Measurements from ENCODE around the gene ADAMTS2.

The ADAMTS2 gene

GRCh38 chr5:179199246-179199645 lies 146.0 kb downstream of the ADAMTS2 start:
- DNase-seq (ENCODE audit: low read depth in 1 of 2, low spot score in 1 of 2): no peak

- DNase-seq (ENCODE audit: low read depth in 1 of 2, low spot score in 1 of 2): no peak
Observed at GRCh38 chr5:179198825-179199224, 146.4 kb downstream of the ADAMTS2 start.

- DNase-seq (ENCODE audit: low read depth in 1 of 2, low spot score in 1 of 2): no peak
Observed at GRCh38 chr5:179196405-179197079, 148.7 kb downstream of the ADAMTS2 start.

- DNase-seq (ENCODE audit: low read depth in 1 of 2, low spot score in 1 of 2): no peak
Observed at GRCh38 chr5:179195561-179196404, 149.5 kb downstream of the ADAMTS2 start.

GRCh38 chr5:179194941-179195381 lies 150.3 kb downstream of the ADAMTS2 start:
- DNase-seq (ENCODE audit: low read depth in 1 of 2, low spot score in 1 of 2): no peak

GRCh38 chr5:179194201-179194910 lies 150.9 kb downstream of the ADAMTS2 start:
- DNase-seq (ENCODE audit: low read depth in 1 of 2, low spot score in 1 of 2): no peak

- no peak for DNase-seq (ENCODE audit: low read depth in 1 of 2, low spot score in 1 of 2)
Observed at GRCh38 chr5:179193746-179194145, 151.5 kb downstream of the ADAMTS2 start.

- DNase-seq (ENCODE audit: low read depth in 1 of 2, low spot score in 1 of 2): no peak
Observed at GRCh38 chr5:179192891-179193470, 152.3 kb downstream of the ADAMTS2 start.

- no peak for DNase-seq (ENCODE audit: low read depth in 1 of 2, low spot score in 1 of 2)
Observed at GRCh38 chr5:179192185-179192890, 152.9 kb downstream of the ADAMTS2 start.

GRCh38 chr5:179191506-179192184 lies 153.6 kb downstream of the ADAMTS2 start:
- no peak for DNase-seq (ENCODE audit: low read depth in 1 of 2, low spot score in 1 of 2)

GRCh38 chr5:179190851-179191505 lies 154.3 kb downstream of the ADAMTS2 start:
- no peak for DNase-seq (ENCODE audit: low read depth in 1 of 2, low spot score in 1 of 2)

GRCh38 chr5:179188636-179189035 lies 156.6 kb downstream of the ADAMTS2 start:
- DNase-seq (ENCODE audit: low read depth in 1 of 2, low spot score in 1 of 2): no peak

GRCh38 chr5:179187681-179188575 lies 157.3 kb downstream of the ADAMTS2 start:
- DNase-seq (ENCODE audit: low read depth in 1 of 2, low spot score in 1 of 2): no peak

- DNase-seq (ENCODE audit: low read depth in 1 of 2, low spot score in 1 of 2): no peak
Observed at GRCh38 chr5:179187229-179187678, 158.0 kb downstream of the ADAMTS2 start.

GRCh38 chr5:179186801-179187200 lies 158.5 kb downstream of the ADAMTS2 start:
- no peak for DNase-seq (ENCODE audit: low read depth in 1 of 2, low spot score in 1 of 2)

- no peak for DNase-seq (ENCODE audit: low read depth in 1 of 2, low spot score in 1 of 2)
Observed at GRCh38 chr5:179185941-179186411, 159.3 kb downstream of the ADAMTS2 start.

- DNase-seq (ENCODE audit: low read depth in 1 of 2, low spot score in 1 of 2): no peak
Observed at GRCh38 chr5:179185256-179185940, 159.9 kb downstream of the ADAMTS2 start.

- no peak for DNase-seq (ENCODE audit: low read depth in 1 of 2, low spot score in 1 of 2)
Observed at GRCh38 chr5:179184521-179185050, 160.7 kb downstream of the ADAMTS2 start.
